MM.1S (cell line): ENCODE measurements around the gene LBHD2.

Experiments
- DNase-seq: peaks from one replicate; pipeline ENCODE4 v3.0.0-alpha.2; 2015
- H2AFZ ChIP-seq: fragments of 300-600 bp; sonication (generic); 2 replicates; pipeline ENCODE4 v1.6.0; 2016; ENCODE audit warnings: antibody characterized with exemption, low read length
- H3F3A ChIP-seq: fragments of 300-600 bp; sonication (generic); 2 replicates; pipeline ENCODE4 v1.6.1; 2016; ENCODE audit warnings: mild to moderate bottlenecking, antibody characterized with exemption, low read length, moderate library complexity, mixed read lengths; ENCODE audit not compliant: insufficient read depth
- H3K27ac ChIP-seq: fragments of 300-600 bp; sonication (generic); 2 replicates; pipeline ENCODE4 v1.5.1; 2016; ENCODE audit warnings: mild to moderate bottlenecking, low read length
- H3K27me3 ChIP-seq: fragments of 300-600 bp; sonication (generic); replicated peaks from 2 replicates; pipeline ENCODE4 v1.6.0; 2016; ENCODE audit warnings: low read length; ENCODE audit not compliant: insufficient read depth
- H3K36me3 ChIP-seq: fragments of 300-600 bp; sonication (generic); replicated peaks from 2 replicates; pipeline ENCODE4 v1.6.1; 2016; ENCODE audit warnings: mild to moderate bottlenecking, low read length, mixed read lengths; ENCODE audit not compliant: insufficient read depth
- H3K4me1 ChIP-seq: fragments of 300-600 bp; sonication (generic); 2 replicates; pipeline ENCODE4 v1.6.1; 2016; ENCODE audit warnings: low read length, mixed read lengths
- H3K4me2 ChIP-seq: fragments of 300-600 bp; sonication (generic); 2 replicates; pipeline ENCODE4 v1.6.0; 2016; ENCODE audit warnings: low read depth, low read length
- H3K4me3 ChIP-seq: fragments of 300-600 bp; sonication (generic); 2 replicates; pipeline ENCODE4 v1.5.1; 2016; ENCODE audit warnings: low read length, mixed read lengths
- H3K79me2 ChIP-seq: fragments of 300-600 bp; sonication (generic); 2 replicates; pipeline ENCODE4 v1.6.1; 2016; ENCODE audit warnings: mixed run types, low read length, mixed read lengths
- H3K9ac ChIP-seq: fragments of 300-600 bp; sonication (generic); 2 replicates; pipeline ENCODE4 v1.6.1; 2016; ENCODE audit warnings: low read length, mixed read lengths
- H3K9me2 ChIP-seq: fragments of 300-600 bp; sonication (generic); replicated peaks from 2 replicates; pipeline ENCODE4 v1.6.1; 2016; ENCODE audit warnings: mild to moderate bottlenecking, low read length, mixed read lengths; ENCODE audit not compliant: insufficient read depth
- H3K9me3 ChIP-seq: fragments of 300-600 bp; sonication (generic); replicated peaks from 2 replicates; pipeline ENCODE4 v1.6.1; 2016; ENCODE audit warnings: mild to moderate bottlenecking, low read length, mixed read lengths; ENCODE audit not compliant: insufficient read depth
- H4K20me1 ChIP-seq: fragments of 300-600 bp; sonication (generic); 2 replicates; pipeline ENCODE4 v1.6.1; 2016; ENCODE audit warnings: mild to moderate bottlenecking, low read length, moderate library complexity, mixed read lengths; ENCODE audit not compliant: insufficient read depth
- EZH2 ChIP-seq: fragments of 300-600 bp; sonication (generic); optimal IDR thresholded peaks from 2 replicates; pipeline ENCODE3; 2017; ENCODE audit warnings: low read depth, mild to moderate bottlenecking, antibody characterized with exemption, low read length, mixed read lengths
- EZH2phosphoT487 ChIP-seq: fragments of 300-600 bp; sonication (generic); IDR thresholded peaks from 2 replicates; pipeline ENCODE4 v1.6.1; 2018; ENCODE audit warnings: antibody characterized with exemption, low read length
- TF ChIP-seq, protein P1 (sequence below): fragments of 300-600 bp; sonication (generic); IDR thresholded peaks from 2 replicates; pipeline ENCODE4 v1.5.1; 2016; ENCODE audit warnings: antibody characterized with exemption, low read length, mixed read lengths

Gene LBHD2

DNA sequence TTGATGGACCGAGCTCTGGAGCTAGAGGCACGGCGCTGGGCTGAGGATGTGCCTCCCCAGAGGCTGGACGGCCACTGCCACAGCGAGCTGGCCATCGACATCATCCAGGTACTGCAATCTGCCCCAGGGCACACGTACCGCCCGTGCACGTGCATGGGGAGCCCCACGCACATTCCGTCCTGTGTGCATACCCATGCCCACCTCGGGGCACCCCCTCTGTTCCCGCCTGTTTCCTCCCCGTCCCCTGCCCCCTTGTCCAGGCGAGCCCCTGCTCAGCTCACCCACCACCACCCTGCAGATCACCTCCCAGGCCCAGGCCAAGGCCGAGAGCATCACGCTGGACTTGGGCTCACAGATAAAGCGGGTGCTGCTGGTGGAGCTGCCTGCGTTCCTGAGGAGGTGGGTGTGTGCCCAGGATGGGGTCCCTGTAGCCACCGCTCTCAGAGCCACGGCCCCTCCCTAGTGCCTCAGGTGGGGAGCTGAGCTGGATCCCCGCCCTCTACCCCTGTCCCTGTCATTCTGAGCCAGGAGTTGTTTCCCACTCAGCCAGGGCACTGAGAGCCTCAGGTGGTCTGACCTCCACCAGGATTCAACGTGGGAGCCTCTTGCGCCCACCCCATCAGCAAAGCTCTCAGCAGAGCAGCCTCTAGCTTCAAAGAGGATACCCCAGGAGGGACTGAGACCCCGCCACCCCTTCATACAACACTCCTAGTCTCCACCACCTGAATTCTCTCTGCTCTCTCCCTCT is 46.2 kb downstream of the LBHD2 start:
- no peak overlapping the region for H3K9ac ChIP-seq
- no peak for DNase-seq
- H4K20me1 ChIP-seq: no peaks in the 10 kb centered on the region
- no peaks in the 10 kb centered on the region for H3F3A ChIP-seq
- H3K4me2 ChIP-seq: no peak overlapping the region
- TF ChIP-seq, protein P1, sequence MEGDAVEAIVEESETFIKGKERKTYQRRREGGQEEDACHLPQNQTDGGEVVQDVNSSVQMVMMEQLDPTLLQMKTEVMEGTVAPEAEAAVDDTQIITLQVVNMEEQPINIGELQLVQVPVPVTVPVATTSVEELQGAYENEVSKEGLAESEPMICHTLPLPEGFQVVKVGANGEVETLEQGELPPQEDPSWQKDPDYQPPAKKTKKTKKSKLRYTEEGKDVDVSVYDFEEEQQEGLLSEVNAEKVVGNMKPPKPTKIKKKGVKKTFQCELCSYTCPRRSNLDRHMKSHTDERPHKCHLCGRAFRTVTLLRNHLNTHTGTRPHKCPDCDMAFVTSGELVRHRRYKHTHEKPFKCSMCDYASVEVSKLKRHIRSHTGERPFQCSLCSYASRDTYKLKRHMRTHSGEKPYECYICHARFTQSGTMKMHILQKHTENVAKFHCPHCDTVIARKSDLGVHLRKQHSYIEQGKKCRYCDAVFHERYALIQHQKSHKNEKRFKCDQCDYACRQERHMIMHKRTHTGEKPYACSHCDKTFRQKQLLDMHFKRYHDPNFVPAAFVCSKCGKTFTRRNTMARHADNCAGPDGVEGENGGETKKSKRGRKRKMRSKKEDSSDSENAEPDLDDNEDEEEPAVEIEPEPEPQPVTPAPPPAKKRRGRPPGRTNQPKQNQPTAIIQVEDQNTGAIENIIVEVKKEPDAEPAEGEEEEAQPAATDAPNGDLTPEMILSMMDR: no peak
- TF ChIP-seq EZH2: no peak
- TF ChIP-seq EZH2phosphoT487: no peak
- H3K9me2 ChIP-seq: no peaks in the 10 kb centered on the region
- H3K9me3 ChIP-seq: no peaks in the 10 kb centered on the region
- peaks cover 4% of the 10 kb centered on the region for H3K27me3 ChIP-seq
- no peak overlapping the region for H2AFZ ChIP-seq
- no peaks in the 10 kb centered on the region for H3K36me3 ChIP-seq
- no peak overlapping the region for H3K4me3 ChIP-seq
- no peak overlapping the region for H3K27ac ChIP-seq
- no peaks in the 10 kb centered on the region for H3K4me1 ChIP-seq
- H3K79me2 ChIP-seq: no peaks in the 10 kb centered on the region

DNA sequence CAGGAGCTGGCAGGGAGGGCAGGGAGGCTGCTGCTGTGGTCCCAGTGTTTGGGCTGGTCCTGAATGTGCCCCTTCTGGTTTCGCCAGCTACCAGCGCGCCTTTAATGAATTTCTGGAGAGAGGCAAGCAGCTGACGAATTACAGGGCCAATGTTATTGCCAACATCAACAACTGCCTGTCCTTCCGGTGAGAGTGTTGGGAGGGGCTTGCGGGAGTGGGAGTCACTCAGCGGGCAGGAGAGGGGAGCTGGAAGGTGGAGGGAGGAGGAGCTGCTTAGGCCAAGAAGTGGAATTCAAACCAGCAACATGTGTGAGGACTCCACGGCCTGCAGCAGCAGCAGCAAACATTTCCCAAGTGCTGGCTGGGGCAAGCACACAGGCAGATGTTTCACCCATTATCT is 47.0 kb downstream of the LBHD2 start:
- H3K9me2 ChIP-seq: no peaks in the 10 kb centered on the region
- no peak overlapping the region for H3K27ac ChIP-seq
- TF ChIP-seq, protein P1: no peak
- no peak for TF ChIP-seq EZH2
- no peak for TF ChIP-seq EZH2phosphoT487
- H4K20me1 ChIP-seq: no peaks in the 10 kb centered on the region
- H3K4me3 ChIP-seq: no peak overlapping the region
- H3K9me3 ChIP-seq: no peaks in the 10 kb centered on the region
- H3K27me3 ChIP-seq: peaks cover 4% of the 10 kb centered on the region
- H3K4me1 ChIP-seq: no peaks in the 10 kb centered on the region
- H3K36me3 ChIP-seq: no peaks in the 10 kb centered on the region
- no peak for DNase-seq
- no peak overlapping the region for H3K4me2 ChIP-seq
- no peaks in the 10 kb centered on the region for H3F3A ChIP-seq
- no peak overlapping the region for H2AFZ ChIP-seq
- no peaks in the 10 kb centered on the region for H3K79me2 ChIP-seq
- no peak overlapping the region for H3K9ac ChIP-seq

DNA sequence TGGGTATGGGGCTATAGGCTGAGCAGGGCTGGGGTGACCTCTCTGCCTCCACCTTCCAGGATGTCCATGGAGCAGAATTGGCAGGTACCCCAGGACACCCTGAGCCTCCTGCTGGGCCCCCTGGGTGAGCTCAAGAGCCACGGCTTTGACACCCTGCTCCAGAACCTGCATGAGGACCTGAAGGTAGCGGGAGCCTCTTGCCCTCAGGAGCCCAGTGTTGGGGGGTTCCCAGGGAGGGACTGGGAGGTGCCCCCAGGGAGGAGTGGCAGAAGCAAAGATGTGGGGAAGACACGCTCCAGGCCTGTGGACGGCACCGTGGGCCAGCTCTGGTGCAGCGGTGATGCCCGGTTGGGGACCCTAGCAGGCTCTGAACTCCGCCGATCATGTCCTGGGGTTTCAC is 47.6 kb downstream of the LBHD2 start:
- no peak for DNase-seq
- Histone ChIP-seq H3K79me2 (no peaks in the 10 kb centered on the region), H3K36me3 (no peaks in the 10 kb centered on the region)

More for the DNA sequence above, 47.6 kb downstream of the LBHD2 start:
- H3F3A ChIP-seq: no peaks in the 10 kb centered on the region
- no peak overlapping the region for H3K9ac ChIP-seq
- TF ChIP-seq, protein P1: no peak
- TF ChIP-seq EZH2 (no peak), EZH2phosphoT487 (no peak)
- H3K4me3 ChIP-seq: no peak overlapping the region
- H2AFZ ChIP-seq: no peak overlapping the region
- H3K9me2 ChIP-seq: no peaks in the 10 kb centered on the region
- H4K20me1 ChIP-seq: no peaks in the 10 kb centered on the region
- no peak overlapping the region for H3K4me2 ChIP-seq
- no peaks in the 10 kb centered on the region for H3K9me3 ChIP-seq
- H3K27ac ChIP-seq: no peak overlapping the region
- peaks cover 4% of the 10 kb centered on the region for H3K27me3 ChIP-seq
- H3K4me1 ChIP-seq: no peaks in the 10 kb centered on the region
